Measurements from ENCODE around the gene AGT.
"Not testable (repeated sequence)": the region's sequence is repeated elsewhere in the genome, so short reads cannot be mapped to it uniquely, and the experiment has no call there.

The AGT gene

DNA sequence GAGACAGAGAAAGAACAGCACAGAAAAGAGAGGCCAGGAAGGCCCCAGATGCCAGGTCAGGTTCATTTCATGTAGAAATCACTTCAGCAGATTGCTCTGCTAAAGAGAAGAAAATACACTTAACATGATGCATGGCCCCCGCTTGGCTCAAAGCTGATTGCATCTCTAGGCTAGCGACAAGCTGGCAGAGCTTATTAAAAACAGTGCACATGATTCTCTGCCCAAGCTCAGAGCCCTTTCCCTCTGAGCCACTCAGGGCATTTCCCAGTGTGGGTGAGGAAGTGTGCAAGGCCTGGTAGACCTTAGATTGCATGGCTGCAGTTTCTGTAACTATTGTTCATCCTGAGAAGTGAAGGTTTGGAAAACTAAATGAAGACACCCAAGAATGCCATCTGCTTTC, 30.0 kb upstream of the AGT start:
- DNase-seq: no peak

DNA sequence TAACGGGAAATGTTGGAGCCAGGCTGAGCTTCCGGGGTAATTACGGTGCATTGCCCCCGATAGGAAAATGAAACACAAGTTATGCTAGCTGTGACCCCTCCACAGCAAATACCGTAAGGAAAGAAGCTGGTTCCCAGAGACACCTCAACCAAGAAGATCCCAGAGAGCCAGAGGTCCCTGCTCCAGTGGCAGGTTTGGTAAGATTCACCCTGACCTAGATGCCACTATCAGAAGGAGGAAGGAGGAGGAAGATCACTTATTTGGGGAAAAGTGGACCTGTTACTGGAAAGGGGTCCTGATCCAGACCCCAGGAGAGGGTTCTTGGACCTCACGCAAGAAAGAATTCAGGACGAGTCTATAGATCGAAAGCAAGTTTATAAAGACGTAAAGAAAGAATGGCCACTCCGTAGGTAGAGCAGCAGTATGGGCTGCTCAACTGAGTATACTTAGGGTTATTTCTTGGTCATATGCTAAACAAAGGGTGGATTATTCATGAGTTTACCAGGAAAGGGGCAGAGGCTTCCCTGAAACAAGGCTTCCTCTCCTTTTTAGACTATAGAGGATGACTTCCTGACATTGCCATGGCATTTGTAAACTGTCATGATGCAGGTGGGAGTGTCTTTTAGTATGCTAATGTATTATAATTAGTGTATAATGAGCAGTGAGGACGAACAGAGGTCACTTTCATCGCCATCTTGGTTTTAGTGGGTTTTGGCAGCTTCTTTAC, 25.8 kb upstream of the AGT start:
- DNase-seq: no peak

DNA sequence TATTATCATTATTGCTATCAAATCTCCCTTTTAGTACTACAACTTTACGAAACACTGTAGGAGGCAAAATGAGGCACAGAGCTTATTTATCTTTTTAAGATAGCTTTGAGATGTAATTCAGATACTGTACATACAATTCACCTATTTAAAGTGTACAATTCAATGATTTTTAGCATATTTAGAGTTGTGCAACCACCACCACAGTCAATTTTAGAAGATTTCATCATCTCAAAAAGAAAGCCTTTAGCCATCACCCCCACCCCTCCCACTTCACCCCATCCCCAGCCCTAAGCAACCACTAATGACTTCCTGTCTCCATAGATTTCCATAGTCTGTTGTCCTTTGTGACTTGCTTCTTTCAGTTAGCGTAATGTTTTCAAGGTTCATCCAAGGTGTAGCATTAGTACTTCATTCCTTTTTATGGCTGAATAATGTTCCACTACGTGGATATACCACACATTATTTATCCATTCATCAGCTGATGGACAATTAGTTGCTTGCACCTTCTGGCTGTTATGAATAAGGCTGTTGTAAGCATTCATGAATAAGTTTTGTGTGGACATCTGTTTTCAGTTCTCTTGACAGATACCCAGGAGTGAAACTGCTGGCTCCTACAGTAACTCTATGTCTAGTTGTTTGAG, 23.8 kb upstream of the AGT start:
- DNase-seq: no peak

DNA sequence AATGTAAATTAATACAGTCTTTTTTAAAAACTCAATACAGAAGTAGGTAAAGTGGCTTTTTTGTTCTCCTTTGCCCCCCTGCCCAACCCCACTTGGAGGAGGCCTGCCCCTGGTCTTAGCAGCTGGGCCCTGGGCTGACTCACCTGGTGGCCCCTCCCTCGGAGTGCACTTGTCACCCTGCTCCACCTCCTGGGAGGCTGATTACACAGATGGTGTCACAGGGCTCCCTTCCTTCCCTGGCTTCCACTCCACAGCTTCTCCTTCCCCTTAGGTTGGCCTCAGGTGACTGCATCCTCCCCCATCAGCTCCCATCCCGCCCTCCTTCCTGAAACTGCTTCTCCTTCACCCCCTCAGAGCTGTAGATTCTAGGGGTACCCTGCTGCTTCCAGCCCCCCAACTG, 21.5 kb upstream of the AGT start:
- no peak for DNase-seq

DNA sequence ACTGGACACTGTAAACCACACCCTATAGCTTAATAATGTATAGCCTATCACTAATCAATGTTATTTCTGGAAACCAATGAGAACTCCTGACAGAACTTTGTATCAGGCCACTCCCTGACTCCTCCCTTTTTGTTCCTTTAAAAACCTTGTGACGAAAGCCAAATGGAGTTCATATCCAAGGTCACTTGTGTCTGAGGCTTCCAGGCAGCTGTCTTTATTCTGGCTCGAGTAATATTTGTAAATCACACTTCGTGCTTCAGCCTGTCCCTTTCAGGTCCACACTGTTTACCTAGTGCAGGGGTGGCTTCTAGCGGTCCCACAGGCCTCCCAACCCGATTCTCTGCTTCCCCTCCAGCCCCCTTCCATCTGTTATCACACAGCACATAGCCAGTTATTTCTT, 17.1 kb upstream of the AGT start:
- DNase-seq: no peak

DNA sequence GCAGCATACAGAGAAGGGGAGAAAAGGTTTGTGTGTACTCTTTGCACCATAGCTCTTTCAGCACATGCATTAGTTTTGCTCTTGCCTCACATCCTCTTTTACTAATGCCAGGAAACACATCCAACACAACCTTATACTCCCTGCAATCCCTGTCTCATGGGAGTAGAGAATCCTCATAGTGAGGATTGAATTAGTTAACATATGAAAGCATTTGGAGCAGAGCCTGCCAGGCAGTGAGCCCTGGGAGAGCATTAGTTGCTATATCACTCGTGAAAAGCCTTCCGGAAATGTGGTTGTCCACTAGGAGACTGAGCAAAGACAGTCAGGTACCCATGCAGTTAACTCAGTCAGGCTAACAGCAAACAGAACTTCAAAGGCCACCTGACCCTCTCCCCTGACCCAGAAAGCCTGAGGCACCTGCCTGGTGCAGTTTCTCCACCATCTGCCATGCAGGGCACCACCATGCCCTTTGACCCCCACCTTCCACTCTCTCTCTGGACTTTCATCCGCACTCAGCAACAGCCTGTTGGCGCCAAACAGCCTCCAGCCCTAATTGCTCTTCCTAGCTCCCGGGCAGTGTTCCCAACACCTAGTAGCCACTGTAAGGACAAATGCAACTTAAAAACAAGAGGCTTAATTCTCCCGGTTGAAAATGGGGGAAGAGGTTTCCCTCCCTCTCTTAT, 14.9 kb upstream of the AGT start:
- no peak for DNase-seq

DNA sequence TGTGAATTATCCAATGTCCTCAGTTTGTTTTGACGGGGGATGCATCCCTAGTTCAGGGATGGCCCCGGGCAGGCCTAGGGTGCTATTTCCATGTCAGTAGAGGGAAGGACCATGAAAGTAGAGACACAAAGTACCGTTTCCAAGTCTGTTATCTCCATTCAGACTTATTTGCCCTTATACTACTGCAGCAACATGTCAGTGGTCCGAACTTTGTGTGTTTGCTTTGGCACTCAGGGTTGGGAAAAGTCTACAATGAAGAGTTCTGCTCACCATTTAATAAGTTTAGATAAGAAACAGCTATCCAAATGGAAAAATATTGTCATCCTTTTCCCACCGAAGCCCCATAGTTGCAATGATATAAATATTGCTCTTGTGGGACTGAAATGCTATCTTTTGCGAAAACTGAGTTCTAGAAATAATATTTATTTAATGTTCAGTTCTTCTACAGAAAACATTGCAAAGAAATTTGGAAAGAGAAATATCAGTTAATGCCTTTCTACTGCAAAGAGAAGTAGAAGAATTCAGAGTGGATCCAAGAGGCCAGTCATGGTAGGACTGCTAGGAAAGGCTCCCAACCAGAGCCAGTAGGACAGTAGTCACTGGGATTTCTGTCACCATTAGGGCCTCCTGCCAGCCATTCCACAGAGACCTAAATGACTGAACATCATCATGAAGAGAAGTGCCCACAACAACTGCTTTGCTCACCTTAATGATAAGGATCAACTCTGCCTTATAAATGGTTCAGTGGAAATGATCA, 11.5 kb upstream of the AGT start:
- no peak for DNase-seq

DNA sequence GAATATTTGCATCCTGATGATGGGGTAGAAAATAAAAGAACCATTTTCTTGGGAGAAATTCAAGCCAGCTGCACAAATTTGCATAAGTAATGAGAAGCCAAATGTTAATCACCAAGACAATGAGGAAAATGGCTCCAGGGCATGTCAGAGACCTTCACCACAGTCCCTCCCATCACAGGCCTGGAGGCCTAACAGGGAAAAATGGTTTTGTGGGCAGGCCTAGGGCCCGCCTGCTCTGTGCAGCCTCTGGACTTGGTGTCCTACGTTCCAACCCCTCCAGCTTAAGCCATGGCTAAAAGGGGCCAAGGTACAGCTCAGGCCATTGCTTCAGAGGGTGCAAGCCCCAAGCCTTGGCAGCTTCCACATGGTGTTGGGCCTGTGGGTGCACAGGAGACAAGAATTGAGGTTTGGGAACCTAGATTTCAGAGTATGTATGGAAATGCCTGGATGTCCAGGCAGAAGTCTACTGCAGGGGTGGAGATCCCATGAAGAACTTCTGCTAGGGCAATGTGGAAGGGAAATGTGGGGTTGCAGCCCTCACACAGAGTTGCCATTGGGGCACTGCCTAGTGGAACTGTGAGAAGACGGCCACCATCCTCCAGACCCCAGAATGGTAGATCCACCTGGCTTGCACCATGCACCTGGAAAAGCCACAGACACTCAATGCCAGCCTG, 8.1 kb upstream of the AGT start:
- DNase-seq: not testable (repeated sequence)

DNA sequence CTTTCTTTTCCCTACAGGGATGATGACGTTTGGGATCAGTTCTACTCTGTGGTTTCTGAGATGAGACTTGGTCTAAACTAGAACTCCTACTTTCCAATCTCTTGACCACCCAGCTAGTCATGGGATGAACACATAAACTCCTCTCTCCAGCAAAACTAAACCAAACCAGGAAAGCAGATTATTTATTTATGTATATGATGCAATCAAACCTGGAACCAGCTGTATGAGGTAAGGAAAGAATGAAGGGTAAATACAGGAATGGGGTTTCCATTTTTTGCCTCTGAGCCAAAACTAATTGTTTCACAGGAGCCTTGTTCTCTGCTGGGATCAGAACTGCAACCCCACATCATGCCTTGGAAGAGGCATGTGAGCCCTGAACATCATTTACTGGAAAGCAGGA, 3.3 kb upstream of the AGT start:
- no peak for DNase-seq

DNA sequence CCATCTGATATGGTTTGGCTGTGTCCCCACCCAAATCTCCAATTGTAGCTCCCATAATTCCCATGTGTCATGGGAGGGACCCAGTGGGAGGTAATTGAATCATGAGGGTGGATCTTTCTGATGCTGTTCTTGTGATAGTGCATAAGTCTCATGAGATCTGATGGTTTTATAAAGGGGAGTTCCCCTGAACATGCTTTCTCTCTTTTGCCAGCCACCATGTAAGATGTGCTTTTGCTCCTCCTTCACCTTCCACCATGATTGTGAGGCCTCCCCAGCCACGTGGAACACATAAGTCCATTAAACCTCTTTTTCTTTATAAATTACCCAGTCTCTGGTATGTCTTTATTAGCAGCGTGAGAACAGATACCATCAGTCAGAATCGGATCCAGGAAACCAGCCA, 2.5 kb upstream of the AGT start:
- not testable (repeated sequence) for DNase-seq

DNA sequence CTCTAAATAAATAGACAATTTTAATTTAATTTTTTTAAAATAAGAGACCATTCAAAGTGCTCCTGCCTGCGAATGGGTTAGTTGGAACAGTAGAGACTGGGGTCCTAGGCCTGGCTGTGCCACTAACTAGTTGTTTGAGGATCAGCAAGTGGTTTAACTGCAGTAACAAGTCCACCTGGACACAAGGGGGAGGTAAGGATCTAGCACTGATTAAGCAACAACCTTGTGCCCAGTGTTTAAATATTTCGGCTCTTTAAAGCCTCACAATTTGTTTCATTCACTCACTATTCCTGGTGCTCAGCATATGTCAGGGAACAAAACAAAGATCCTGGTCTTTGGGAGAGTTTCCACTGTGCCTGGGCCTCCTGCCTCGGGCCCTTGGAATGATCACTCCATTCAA, 1.6 kb upstream of the AGT start:
- no peak for DNase-seq

DNA sequence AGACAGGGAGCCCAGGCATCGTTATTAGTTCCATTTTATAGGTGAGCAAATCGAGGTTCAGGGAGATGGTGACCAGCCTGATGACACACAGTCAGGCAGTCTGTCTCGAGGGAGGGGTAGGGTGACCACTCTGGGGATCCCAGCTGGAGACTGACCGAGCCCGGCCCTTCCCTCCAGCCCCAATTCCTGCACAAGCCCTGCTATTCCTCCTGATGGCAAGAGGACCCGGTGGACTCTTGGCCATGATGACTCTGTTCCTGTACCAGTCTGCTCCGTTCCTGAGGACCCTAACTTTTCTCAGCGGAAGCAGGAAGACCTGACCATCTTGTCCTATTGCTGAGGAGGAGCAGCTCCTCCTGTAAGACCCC, 391 bp downstream of the AGT start:
- no peak for DNase-seq

DNA sequence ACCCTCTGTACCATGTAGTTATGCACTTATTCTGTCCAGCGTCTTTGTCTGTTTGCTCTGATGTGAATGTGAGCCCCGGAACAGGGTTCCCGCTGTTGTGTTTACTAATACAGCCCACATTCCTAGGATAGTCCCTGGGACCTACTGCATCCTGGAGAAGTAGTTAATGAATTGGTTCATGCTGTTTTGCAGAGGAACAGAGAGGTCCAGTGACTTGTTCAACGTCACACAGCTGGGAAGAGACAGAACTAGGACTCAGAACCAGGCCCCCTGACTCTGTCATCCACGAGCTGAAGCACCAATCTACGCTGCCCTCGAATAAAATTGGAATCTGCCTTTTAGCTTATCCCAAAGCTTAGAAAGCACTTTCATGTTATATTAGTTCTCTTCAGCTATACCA, 784 bp downstream of the AGT start:
- no peak for DNase-seq

DNA sequence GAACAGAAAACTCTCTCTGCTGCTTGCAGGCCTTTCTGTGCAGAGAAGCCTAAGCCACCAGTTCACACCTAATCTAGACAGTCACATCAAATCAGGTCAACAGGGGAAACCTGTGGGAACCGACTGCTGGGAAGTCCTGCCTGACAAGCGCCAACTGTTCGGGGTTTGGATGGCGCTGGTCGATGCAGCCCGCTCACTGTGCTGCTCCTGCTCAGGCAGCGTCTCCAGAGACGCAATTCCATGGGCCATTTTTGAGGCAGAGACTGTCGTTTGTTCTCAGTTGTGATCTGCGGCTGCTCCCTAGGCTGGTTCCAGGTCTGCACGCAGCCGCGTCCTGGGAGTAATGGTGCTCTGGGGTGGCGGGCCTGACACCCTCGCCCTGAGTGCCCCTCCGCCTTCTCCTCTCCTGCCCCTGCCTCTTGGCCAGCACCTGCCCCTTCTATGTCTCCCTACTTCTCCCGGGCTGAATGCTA, 1.4 kb downstream of the AGT start:
- no peak for DNase-seq

DNA sequence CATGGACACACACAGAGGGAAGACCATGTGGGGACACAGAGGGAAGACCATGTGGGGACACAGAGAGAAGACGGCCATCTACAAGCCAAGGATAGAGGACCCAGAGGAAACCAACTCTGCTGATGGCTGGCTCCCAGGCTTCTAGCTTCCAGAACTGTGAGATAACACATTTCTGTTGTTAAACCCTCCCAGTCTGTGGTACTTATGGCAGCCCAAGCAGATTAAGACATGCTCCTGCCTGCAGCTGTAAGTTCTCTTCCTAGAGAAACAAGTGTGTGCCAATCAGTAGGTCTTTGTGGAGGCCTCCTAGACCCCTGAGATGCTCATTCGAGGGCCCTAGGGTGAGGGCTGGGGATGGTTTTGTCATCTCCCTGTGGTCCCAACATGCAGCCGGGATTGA, 2.7 kb downstream of the AGT start:
- DNase-seq: no peak

DNA sequence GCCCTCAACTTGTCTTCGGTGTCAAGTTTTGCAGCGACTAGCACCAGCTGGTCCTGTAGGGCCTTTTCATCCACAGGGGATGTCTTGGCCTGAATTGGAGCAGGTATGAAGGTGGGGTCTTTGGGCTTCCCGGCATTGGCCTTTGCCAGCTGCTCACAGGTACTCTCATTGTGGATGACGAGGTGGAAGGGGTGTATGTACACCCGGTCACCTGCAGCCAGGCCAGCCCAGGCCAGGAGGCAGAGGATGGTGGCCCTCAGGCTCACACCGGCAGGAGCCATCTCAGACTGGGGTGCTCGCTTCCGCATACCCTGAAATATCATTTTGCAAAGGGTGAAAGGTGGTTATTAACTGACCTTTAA, 3.4 kb downstream of the AGT start:
- no peak for DNase-seq

DNA sequence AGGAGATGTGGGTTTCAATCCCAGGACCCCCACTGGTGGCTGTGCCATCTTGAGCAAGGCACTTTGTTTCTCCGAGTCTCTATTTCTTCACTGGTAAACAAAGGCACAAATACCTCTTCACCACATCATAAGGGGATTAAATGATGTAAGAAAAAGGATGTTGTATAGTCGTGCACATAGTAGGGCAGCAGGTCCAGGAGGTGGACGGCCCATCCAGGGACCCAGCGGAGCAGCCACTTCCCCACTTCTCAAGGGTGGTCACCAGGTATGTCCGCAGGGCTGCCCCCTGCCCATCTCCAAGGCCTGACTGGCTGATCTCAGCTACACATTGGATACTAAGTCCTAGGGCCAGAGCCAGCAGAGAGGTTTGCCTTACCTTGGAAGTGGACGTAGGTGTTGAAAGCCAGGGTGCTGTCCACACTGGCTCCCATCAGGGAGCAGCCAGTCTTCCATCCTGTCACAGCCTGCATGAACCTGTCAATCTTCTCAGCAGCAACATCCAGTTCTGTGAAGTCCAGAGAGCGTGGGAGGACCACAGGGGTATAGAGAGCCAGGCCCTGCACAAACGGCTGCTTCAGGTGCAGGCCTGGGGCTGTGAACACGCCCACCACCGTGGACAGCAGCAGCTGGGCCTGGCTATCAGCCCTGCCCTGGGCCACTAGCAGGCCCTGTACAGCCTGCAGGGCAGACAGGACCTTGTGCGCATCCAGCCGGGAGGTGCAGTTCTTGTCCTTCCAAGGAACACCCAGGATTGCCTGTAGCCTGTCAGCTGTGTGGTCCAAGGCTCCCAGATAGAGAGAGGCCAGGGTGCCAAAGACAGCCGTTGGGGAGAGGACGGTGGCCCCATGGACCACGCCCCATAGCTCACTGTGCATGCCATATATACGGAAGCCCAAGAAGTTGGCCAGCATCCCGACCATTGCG, 4.0 kb downstream of the AGT start:
- DNase-seq: no peak

DNA sequence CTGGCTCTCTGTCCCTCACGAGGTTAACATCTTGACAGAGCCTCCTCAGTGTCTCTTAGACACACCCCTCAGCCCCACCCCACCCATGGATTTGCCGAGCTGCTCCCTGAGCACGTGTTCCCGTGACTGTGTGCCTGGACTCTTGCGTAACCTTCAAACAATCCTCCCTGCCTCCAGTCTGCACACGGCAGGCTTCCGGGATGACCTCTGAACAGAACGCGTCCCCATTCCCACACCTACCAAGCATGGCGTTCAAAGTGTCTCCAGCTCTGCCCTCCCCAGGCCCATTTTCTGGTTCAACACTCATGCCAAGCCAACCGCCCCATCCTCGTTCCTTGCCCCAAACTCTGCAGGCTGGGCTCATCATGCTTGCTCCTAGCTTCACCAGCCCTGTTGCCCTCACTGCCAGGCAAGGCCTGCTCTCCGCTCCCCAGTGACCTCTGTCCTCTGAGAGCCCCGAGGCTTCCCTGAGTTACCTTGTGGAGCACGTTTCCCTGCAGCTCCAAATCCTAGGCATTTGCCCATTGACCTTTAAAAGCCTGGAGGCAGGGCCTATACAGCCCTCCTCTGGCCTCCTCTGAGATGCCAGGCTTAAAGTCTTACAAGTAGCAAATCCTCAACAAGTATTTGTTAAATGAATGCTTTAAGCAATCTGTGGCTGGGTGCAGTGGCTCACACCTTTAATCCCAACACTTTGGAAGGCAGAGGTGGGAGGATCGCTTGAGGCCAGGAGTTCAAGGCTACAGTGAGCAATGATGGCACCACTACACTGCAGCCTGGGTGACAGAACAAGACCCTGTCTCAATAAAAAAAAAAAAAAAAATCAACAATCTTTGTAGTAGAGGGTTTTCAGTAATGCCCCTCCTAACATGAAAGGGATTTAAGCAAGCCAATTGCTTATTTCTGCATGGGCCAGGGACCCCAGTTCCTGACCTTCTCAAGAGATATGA, 5.0 kb downstream of the AGT start:
- DNase-seq: no peak

DNA sequence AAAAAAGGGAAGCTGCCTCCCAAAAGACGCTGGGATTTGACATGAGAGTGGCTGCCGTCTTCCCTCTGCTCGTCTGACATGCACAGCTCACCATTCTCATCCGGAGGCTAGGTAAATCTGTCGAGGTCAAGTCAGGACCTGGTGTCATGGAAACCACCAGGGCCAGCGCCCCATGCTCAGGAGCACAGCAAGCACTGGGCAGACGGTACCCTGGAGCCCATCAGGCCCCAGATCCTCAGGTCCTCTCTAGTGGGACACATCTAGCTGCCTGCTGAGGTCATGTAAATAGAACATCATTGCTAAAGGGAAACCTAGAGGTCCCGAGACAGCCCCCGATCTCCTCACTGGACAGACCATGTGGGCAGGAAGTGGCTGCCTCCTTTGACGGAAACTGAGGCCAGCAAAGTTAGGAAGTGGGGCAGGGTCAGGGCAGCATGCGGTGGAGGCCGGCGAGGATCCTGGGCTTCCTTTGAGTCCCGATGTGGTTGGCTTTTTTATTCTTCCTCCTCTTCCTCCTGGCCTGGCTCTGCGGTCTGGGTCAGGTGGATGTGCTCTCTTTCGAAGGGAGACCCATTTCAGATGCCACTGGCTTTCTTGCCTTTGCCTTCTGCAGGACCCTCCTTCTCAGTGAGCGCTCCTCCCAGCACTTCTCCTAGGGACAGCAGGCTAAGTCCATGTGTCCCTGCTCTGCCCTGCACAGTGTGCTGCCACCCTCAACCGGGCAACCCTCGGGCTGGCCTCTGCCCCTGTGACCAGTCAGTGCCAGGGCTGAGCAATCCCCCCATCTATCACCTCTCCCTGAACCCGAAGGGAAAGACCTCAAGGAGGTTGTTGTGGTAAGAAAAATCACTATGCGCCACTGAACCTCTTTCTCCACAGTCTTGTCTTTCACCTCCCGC, 5.9 kb downstream of the AGT start:
- DNase-seq: no peak
